ENCODE results near the gene FAM222B. TPM values are rescaled to one million over a fixed set of nuclear protein-coding genes. Genes with fewer than 3 reads are reported as not detected.

FAM222B gene
- total and polyA plus RNA-seq, 2 experiments from 2014 or later = 63.7 to 78.5 TPM

- Histone ChIP-seq H3K4me1 (ENCODE audit: insufficient read depth) (peaks cover 29% of the 10 kb centered on the region), H3F3A (replicated peaks; ENCODE audit: low read depth) (peaks cover 10% of the 10 kb centered on the region; the same call in 1 of the 2 replicates), H4K20me1 (replicated peaks; ENCODE audit: insufficient read depth) (no peaks in the 10 kb centered on the region; the same call in 1 of the 2 replicates), H3K4me3 (peak overlapping the region; percentile 74), H3K79me2 (replicated peaks; ENCODE audit: insufficient read depth) (peaks cover 83% of the 10 kb centered on the region), H3K4me2 (peak overlapping the region; percentile 73), H3K27ac (ENCODE audit: low read depth) (peak overlapping the region; percentile 97), H2AFZ (no peak overlapping the region), H3K9me2 (ENCODE audit: insufficient read depth) (no peaks in the 10 kb centered on the region), H3K36me3 (ENCODE audit: insufficient read depth) (no peaks in the 10 kb centered on the region), H3K27me3 (ENCODE audit: insufficient read depth) (no peaks in the 10 kb centered on the region)
- ATAC-seq (no peak), DNase-seq (ENCODE audit: low spot score) (no peak)
- H3K4me1 Mint-ChIP-seq = peaks cover 36% of the 10 kb centered on the region
- H3K36me3 Mint-ChIP-seq (ENCODE audit: low read depth) = no peaks in the 10 kb centered on the region
- peaks cover 7% of the 10 kb centered on the region for H3K27me3 Mint-ChIP-seq (ENCODE audit: insufficient read depth, low read depth, poor library complexity)
- TF ChIP-seq ZNF462 (CRISPR knock-in tag; IDR thresholded peaks at IDR 0.05) (no peak), POLR2AphosphoS5 (IDR thresholded peaks at IDR 0.05; ENCODE audit: low read depth) (no peak), EZH2 (IDR thresholded peaks at IDR 0.05; ENCODE audit: low read depth, unreplicated experiment) (no peak), NANOG (IDR thresholded peaks at IDR 0.05; ENCODE audit: borderline replicate concordance) (no peak), ZNF331 (CRISPR knock-in tag; IDR thresholded peaks at IDR 0.05; ENCODE audit: low read depth) (no peak), CTCF (conservative IDR thresholded peaks at IDR 0.05; ENCODE audit: low read depth in 2 of 2) (no peak), ETS1 (IDR thresholded peaks at IDR 0.05) (no peak), REST (IDR thresholded peaks at IDR 0.05; ENCODE audit: unreplicated experiment) (no peak), ZNF114 (CRISPR knock-in tag; IDR thresholded peaks at IDR 0.05) (no peak), EZH2phosphoT487 (IDR thresholded peaks at IDR 0.05; ENCODE audit: unreplicated experiment) (no peak), CREB1 (CRISPR knock-in tag; IDR thresholded peaks at IDR 0.05; ENCODE audit: low read depth) (no peak), JUNB (IDR thresholded peaks at IDR 0.05; ENCODE audit: unreplicated experiment) (no peak), STAT1 (IDR thresholded peaks at IDR 0.05; ENCODE audit: unreplicated experiment) (no peak)
- H3K4me3 Mint-ChIP-seq = peak overlapping the region; percentile 88
- peak overlapping the region; percentile 94 for H3K27ac Mint-ChIP-seq
- H3K9me3 Mint-ChIP-seq = no peaks in the 10 kb centered on the region; the same call in 2 of the 3 replicates
Measured at GRCh38 chr17:28812748-28813377, 29.7 kb downstream of the FAM222B start.
